ENCODE results near the gene ZNF716. TPM values are rescaled to one million over a fixed set of nuclear protein-coding genes. Genes with fewer than 3 reads are reported as not detected.
"Not testable (repeated sequence)": the region's sequence is repeated elsewhere in the genome, so short reads cannot be mapped to it uniquely, and the experiment has no call there.

Gene ZNF716
- total RNA-seq, 2 donors from 2014 or later, result not detected

GRCh38 chr7:57416601-57417358, 33.2 kb upstream of the ZNF716 start:
- peaks cover 7% of the 10 kb centered on the region for H3K9me3 Mint-ChIP-seq
- ATAC-seq (replicated peaks), result peak; percentile 12
- H3K4me1 Mint-ChIP-seq, result no peaks in the 10 kb centered on the region
- H3K4me3 Mint-ChIP-seq, result no peak overlapping the region
- no peaks in the 10 kb centered on the region for H3K36me3 Mint-ChIP-seq (ENCODE audit: low read depth)
- H3K27me3 Mint-ChIP-seq, result no peaks in the 10 kb centered on the region
- H3K27ac Mint-ChIP-seq, result no peak overlapping the region

- ATAC-seq (replicated peaks), result no peak
- no peaks in the 10 kb centered on the region for H3K4me1 Mint-ChIP-seq
- H3K9me3 Mint-ChIP-seq, result peaks cover 7% of the 10 kb centered on the region
- no peaks in the 10 kb centered on the region for H3K27me3 Mint-ChIP-seq
- no peak overlapping the region for H3K4me3 Mint-ChIP-seq
- H3K36me3 Mint-ChIP-seq (ENCODE audit: low read depth), result no peaks in the 10 kb centered on the region
- no peak overlapping the region for H3K27ac Mint-ChIP-seq
Measured at GRCh38 chr7:57417736-57418135, 32.2 kb upstream of the ZNF716 start.

DNA sequence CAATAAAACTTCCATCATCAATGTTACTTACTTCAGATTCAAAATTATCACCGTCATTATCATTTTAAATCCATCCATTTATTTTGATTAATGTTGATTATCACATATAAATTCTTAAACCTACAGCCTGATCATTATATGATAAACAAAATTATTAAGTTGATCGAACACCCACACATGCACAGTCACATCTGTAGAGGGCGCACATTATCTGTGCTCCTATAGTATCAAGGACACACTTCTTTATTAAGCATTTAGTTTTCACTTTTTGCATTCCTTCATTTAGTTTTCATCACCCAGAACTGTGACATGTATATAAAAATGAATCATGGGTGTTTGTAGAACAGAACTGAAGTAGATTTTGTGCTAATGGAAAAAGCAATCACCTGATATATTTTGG, 26.2 kb upstream of the ZNF716 start:
- Mint-ChIP-seq H3K4me3 (no peak overlapping the region), H3K9me3 (peaks cover 8% of the 10 kb centered on the region), H3K27me3 (no peaks in the 10 kb centered on the region), H3K36me3 (ENCODE audit: low read depth) (no peaks in the 10 kb centered on the region), H3K27ac (no peak overlapping the region), H3K4me1 (no peaks in the 10 kb centered on the region)
- no peak for ATAC-seq (replicated peaks)

- Mint-ChIP-seq H3K27ac (no peak overlapping the region), H3K9me3 (peaks cover 11% of the 10 kb centered on the region), H3K4me3 (no peak overlapping the region), H3K27me3 (no peaks in the 10 kb centered on the region), H3K36me3 (ENCODE audit: low read depth) (no peaks in the 10 kb centered on the region), H3K4me1 (no peaks in the 10 kb centered on the region)
- ATAC-seq (replicated peaks), result no peak
Measured at GRCh38 chr7:57424515-57425238, 25.3 kb upstream of the ZNF716 start.

DNA sequence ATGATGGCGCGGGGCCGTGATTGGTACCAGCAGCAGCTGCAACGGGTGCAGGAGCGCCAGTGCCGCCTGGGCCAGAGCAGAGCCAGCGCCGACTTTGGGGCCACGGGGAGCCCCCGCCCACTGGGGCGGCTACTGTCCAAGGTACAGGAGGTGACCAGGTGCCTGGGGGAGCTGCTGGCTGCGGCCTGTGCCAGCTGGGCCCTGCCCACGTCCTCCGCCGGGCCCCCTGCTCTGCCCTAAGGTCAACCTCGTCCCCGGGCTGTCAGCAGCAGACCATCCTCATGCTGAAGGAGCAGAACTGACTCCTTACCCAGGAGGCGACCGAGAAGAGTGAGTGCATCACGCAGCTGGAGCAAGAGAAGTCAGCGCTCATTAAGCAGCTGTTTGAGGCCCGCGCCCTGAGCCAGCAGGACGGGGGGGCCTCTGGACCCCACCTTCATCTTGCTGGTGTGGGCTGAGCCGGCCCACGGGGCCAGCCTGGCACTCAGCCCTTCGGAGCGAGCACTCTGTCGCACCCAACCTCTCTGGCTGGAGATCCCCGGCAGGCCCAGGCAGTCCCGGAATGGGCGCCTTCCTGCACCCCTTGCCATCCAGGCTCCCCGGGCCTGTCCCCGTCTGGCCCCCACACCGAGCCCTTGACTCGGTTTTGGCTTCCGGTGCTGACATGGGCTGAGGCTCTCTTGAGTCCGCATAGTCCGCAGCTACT, 24.6 kb upstream of the ZNF716 start:
- Mint-ChIP-seq H3K27ac (no peak overlapping the region), H3K4me3 (no peak overlapping the region), H3K4me1 (no peaks in the 10 kb centered on the region), H3K9me3 (peaks cover 12% of the 10 kb centered on the region), H3K36me3 (ENCODE audit: low read depth) (no peaks in the 10 kb centered on the region), H3K27me3 (no peaks in the 10 kb centered on the region)
- ATAC-seq (replicated peaks), result no peak

DNA sequence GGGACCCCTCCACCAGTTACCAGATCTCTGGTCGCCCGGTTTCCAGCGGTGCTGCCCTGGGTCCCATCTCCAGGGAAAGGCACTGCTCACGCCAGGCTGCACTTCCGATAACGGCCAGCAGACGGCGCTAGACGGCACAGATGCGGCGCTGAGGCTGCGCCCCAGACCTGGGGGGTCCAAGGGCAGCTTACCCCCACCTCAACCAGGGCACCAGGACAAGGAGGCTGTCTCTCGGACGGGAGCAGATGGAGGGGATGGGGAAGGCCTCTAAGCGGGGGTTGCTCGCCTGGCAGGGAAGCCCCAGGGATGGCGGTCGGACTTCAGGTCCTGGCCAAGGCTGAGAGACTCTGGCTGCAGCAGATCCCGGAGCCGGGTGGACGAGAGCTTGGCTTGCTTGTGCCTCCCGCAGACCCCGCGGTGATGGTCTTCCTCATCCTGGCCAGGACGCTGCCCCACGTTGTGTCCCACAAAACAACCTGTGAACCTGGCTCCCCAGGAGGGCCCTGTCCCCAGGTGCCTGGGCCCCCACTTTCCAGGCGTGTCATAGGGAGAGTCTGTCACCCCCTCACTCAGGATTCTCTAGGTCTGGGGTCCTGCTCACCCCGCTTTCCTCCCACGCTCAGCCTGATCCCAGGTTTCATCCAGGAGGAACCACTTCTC, 23.9 kb upstream of the ZNF716 start:
- H3K27ac Mint-ChIP-seq, result no peak overlapping the region
- H3K4me1 Mint-ChIP-seq, result no peaks in the 10 kb centered on the region
- H3K36me3 Mint-ChIP-seq (ENCODE audit: low read depth), result no peaks in the 10 kb centered on the region
- no peaks in the 10 kb centered on the region for H3K27me3 Mint-ChIP-seq
- peaks cover 11% of the 10 kb centered on the region for H3K9me3 Mint-ChIP-seq
- ATAC-seq (replicated peaks), result no peak
- no peak overlapping the region for H3K4me3 Mint-ChIP-seq

- Mint-ChIP-seq H3K27ac (no peak overlapping the region), H3K36me3 (ENCODE audit: low read depth) (no peaks in the 10 kb centered on the region), H3K4me1 (no peaks in the 10 kb centered on the region), H3K9me3 (peaks cover 8% of the 10 kb centered on the region), H3K4me3 (no peak overlapping the region), H3K27me3 (no peaks in the 10 kb centered on the region)
- ATAC-seq (replicated peaks), result no peak
Measured at GRCh38 chr7:57426629-57427003, 23.4 kb upstream of the ZNF716 start.

DNA sequence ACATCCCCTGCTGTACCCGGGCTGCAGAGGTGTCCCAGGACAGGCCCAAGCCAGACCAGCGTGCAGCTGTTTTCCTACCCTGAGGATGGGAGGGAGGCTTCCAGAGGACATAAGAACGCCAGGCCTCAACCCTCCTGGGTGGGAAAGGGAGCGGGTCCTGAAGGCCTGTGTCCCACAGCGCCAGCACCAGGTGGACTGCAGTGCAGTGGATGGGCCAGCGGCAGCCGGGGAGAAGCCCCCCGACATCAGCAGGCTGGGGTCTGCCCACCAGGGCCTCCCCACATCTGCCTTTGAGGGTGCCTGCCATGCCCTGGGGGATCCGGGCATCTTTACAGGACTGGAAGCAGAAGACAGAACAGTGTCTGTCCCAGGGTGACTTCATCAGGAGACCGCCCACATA, 22.8 kb upstream of the ZNF716 start:
- peaks cover 11% of the 10 kb centered on the region for H3K9me3 Mint-ChIP-seq
- no peak overlapping the region for H3K4me3 Mint-ChIP-seq
- H3K4me1 Mint-ChIP-seq, result no peaks in the 10 kb centered on the region
- H3K27ac Mint-ChIP-seq, result no peak overlapping the region
- H3K36me3 Mint-ChIP-seq (ENCODE audit: low read depth), result no peaks in the 10 kb centered on the region
- ATAC-seq (replicated peaks), result no peak
- no peaks in the 10 kb centered on the region for H3K27me3 Mint-ChIP-seq

DNA sequence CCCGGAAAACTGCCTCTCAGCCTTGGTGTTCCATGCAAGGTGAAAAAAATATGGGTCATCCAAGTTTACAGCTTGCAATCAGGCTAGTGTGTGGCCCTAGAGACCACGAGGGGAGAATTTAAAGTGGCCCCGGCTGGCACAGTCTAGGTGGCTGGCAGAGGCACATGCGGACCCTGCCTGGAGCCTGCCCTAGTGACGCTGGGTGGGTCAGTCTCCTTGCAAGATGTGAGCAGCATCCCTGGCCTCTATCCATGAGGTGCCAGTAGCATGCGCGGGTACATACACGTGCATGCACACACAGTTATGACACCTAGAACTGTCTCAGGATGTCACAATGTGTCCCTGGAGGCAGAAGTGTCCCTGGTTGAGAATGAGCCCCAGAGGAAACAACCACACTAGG, 22.4 kb upstream of the ZNF716 start:
- Mint-ChIP-seq H3K4me1 (no peaks in the 10 kb centered on the region), H3K4me3 (no peak overlapping the region), H3K9me3 (peaks cover 13% of the 10 kb centered on the region), H3K27me3 (no peaks in the 10 kb centered on the region), H3K27ac (no peak overlapping the region), H3K36me3 (ENCODE audit: low read depth) (no peaks in the 10 kb centered on the region)
- ATAC-seq (replicated peaks), result no peak

DNA sequence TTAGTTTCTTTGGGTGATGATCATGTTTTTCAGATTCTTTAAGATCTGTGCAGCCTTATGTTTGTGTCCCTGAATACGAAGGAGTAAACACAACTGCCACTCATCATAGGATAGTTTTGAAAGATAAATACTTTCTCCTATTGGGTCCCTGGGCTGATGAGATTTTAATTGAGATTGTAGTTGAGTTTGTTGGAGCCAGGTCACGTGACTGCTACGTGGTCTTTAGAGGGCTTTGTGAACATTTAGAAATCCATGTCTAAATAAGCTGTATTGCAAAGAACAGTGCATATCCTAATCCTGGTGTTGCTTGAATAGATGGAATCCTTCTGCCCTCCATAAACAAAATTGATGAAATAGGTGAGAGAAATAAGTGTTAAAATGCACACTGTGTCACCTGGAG, 17.4 kb upstream of the ZNF716 start:
- Mint-ChIP-seq H3K27me3 (no peaks in the 10 kb centered on the region), H3K9me3 (peaks cover 17% of the 10 kb centered on the region), H3K27ac (no peak overlapping the region), H3K4me3 (no peak overlapping the region), H3K4me1 (no peaks in the 10 kb centered on the region), H3K36me3 (ENCODE audit: low read depth) (no peaks in the 10 kb centered on the region)
- no peak for ATAC-seq (replicated peaks)

DNA sequence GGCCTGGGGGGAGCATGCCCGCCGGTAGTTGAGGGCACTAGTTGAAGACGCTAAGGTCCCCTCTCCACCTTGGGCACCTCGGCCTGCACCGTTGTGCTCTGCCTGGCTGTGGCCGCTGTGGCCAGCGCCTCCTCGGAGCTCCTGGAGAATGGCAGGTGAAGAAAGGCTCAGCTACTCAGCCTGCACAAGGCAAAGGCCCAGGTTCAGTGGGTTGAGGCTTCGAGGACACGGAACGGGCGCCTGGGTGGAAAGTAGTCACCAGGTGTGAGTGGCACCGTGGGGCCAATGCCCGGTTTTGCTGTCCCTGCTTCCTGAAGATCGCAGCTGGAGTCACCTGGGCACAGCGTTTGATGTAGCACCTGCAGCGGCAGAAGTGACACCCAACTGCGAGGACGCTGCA, 12.4 kb upstream of the ZNF716 start:
- Mint-ChIP-seq H3K36me3 (ENCODE audit: low read depth) (no peaks in the 10 kb centered on the region), H3K9me3 (peaks cover 18% of the 10 kb centered on the region)

GRCh38 chr7:57438244-57438643, 11.7 kb upstream of the ZNF716 start:
- H3K4me3 Mint-ChIP-seq, result no peak overlapping the region
- no peak overlapping the region for H3K27ac Mint-ChIP-seq
- peaks cover 17% of the 10 kb centered on the region for H3K9me3 Mint-ChIP-seq
- H3K36me3 Mint-ChIP-seq (ENCODE audit: low read depth), result no peaks in the 10 kb centered on the region
- no peaks in the 10 kb centered on the region for H3K27me3 Mint-ChIP-seq
- no peaks in the 10 kb centered on the region for H3K4me1 Mint-ChIP-seq
- ATAC-seq (replicated peaks), result no peak

More for the DNA sequence above, 12.4 kb upstream of the ZNF716 start:
- H3K27ac Mint-ChIP-seq, result no peak overlapping the region
- no peak for ATAC-seq (replicated peaks)
- no peak overlapping the region for H3K4me3 Mint-ChIP-seq
- no peaks in the 10 kb centered on the region for H3K27me3 Mint-ChIP-seq
- H3K4me1 Mint-ChIP-seq, result no peaks in the 10 kb centered on the region

DNA sequence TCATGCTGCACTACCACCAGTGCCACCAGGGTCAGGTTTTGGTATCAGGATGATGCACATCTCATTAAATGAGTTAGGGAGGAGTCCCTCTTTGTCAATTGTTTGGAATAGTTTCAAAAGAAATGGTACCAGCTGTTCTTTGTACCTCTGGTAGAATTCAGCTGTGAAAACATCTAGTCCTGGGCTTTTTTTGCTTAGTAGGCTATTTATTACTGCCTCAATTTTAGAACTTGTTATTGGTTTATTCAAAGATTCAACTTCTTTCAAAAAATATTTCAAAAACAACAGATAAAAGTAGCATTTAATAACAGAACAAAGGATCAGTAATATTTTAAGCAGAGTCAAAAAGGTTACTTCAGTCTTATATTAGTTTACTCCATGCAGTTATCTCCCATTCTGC, 6.4 kb upstream of the ZNF716 start:
- Mint-ChIP-seq H3K4me3 (no peak overlapping the region), H3K9me3 (peaks cover 20% of the 10 kb centered on the region), H3K4me1 (no peaks in the 10 kb centered on the region), H3K27me3 (no peaks in the 10 kb centered on the region), H3K27ac (no peak overlapping the region), H3K36me3 (ENCODE audit: low read depth) (no peaks in the 10 kb centered on the region)
- no peak for ATAC-seq (replicated peaks)

- not testable (repeated sequence) for ATAC-seq (replicated peaks); H3K27me3 Mint-ChIP-seq; H3K36me3 Mint-ChIP-seq (ENCODE audit: low read depth); H3K4me1 Mint-ChIP-seq; H3K27ac Mint-ChIP-seq; H3K4me3 Mint-ChIP-seq
- peaks cover 27% of the 10 kb centered on the region for H3K9me3 Mint-ChIP-seq
Measured at GRCh38 chr7:57469186-57469828, 19.3 kb downstream of the ZNF716 start.
